Gastroesophageal sphincter (tissue), 3 donors: Measurements from ENCODE around the gene BCL2L2.

Source experiments
- POLR2AphosphoS5 ChIP-seq: sonication (generic); formaldehyde crosslinking; IDR thresholded peaks from one replicate; pipeline ENCODE4 v1.6.1; 2017; ENCODE audit warnings: antibody characterized with exemption
- TF ChIP-seq, protein P1 (sequence below), 4 experiments: fragments of 200-600 bp in 2 of 4; fragments of 450-650 bp in 2 of 4; sonication (generic) in 1 of 4; IDR thresholded peaks; one replicate each; pipeline ENCODE4 v1.5.1; 2017 to 2019; ENCODE audit warnings: antibody characterized with exemption in 4 of 4, mild to moderate bottlenecking in 2 of 4, moderate library complexity in 2 of 4

DNA sequence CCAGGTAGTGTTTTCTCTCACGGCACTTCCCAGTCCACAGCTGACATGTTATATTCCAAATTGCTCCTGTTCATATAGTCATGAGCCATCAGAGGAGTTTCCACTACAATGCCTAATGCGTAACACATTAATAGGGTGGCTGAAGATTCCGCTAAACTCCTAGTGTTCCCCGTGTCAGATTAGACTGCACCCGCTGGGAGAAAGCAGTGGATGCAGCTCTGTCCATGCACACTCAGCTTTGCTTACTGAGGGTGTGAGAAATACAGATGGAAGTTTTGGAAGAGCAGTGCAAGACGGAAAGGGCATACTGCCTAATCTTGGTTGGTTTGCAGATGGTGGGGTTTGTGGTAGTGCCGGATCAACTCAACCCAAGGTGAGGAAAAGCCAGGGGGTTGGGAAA is 9.5 kb upstream of the BCL2L2 start:
- no peak for TF ChIP-seq POLR2AphosphoS5
- TF ChIP-seq, protein P1, sequence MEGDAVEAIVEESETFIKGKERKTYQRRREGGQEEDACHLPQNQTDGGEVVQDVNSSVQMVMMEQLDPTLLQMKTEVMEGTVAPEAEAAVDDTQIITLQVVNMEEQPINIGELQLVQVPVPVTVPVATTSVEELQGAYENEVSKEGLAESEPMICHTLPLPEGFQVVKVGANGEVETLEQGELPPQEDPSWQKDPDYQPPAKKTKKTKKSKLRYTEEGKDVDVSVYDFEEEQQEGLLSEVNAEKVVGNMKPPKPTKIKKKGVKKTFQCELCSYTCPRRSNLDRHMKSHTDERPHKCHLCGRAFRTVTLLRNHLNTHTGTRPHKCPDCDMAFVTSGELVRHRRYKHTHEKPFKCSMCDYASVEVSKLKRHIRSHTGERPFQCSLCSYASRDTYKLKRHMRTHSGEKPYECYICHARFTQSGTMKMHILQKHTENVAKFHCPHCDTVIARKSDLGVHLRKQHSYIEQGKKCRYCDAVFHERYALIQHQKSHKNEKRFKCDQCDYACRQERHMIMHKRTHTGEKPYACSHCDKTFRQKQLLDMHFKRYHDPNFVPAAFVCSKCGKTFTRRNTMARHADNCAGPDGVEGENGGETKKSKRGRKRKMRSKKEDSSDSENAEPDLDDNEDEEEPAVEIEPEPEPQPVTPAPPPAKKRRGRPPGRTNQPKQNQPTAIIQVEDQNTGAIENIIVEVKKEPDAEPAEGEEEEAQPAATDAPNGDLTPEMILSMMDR (IDR thresholded peaks at IDR 0.05): no peak
